Activated naive CD8-positive, alpha-beta T cell treated with anti-CD3 and anti-CD28 coated beads, Interleukin-2, amount 10 ng/mL, durations not matched to agents 7 days and 5 days (primary cell): ENCODE data around the gene HGS. TPM values are rescaled to one million over a fixed set of nuclear protein-coding genes. Genes with fewer than 3 reads are reported as not detected.
A peak's percentile ranks its signal among the peaks of the same experiment; 100 is the strongest.
"Not testable (repeated sequence)": the region's sequence is repeated elsewhere in the genome, so short reads cannot be mapped to it uniquely, and the experiment has no call there.

Experiments
- ATAC-seq: fragments of 150-1000 bp; cut with Tn5 transposase; one replicate; pipeline ENCODE4 v1.10.0; 2021; ENCODE audit warnings: low read depth, moderate library complexity
- POLR2A ChIA-PET: fragments of 350-600 bp; sonication (Branson Sonifier 250); formaldehyde crosslinking; loops from one replicate; lab custom pipeline; 2021; ENCODE audit warnings: antibody characterized with exemption; lab: Charles Lee
- DNase-seq: peaks from one replicate; pipeline ENCODE4 v3.0.0; 2021
- H3K27ac Mint-ChIP-seq: one replicate; pipeline ENCODE4 v1.8.0; 2022; ENCODE audit warnings: mild to moderate bottlenecking, mixed read lengths
- H3K27me3 Mint-ChIP-seq: one replicate; pipeline ENCODE4 v1.8.0; 2022; ENCODE audit warnings: mild to moderate bottlenecking, moderate library complexity, mixed read lengths
- H3K36me3 Mint-ChIP-seq: one replicate; pipeline ENCODE4 v1.8.0; 2021; ENCODE audit warnings: mild to moderate bottlenecking, mixed read lengths
- H3K4me1 Mint-ChIP-seq: one replicate; pipeline ENCODE4 v1.8.0; 2021; ENCODE audit warnings: mixed read lengths
- H3K4me3 Mint-ChIP-seq: one replicate; pipeline ENCODE4 v1.8.0; 2022; ENCODE audit warnings: mild to moderate bottlenecking, moderate library complexity, mixed read lengths
- H3K9me3 Mint-ChIP-seq: one replicate; pipeline ENCODE4 v1.8.0; 2021; ENCODE audit warnings: mixed read lengths
- total RNA-seq, 2 experiments: library from RNA; stranded (reverse); gene quantifications; one replicate each; pipeline ENCODE4 v1.2.3, GENCODE V29; 2021

The HGS gene
- total RNA-seq, 2 experiments from 2014 or later = 152 to 164 TPM

GRCh38 chr17:81665205-81666091 is 18.4 kb upstream of the HGS start:
- H3K27ac Mint-ChIP-seq = peak overlapping the region; percentile 98
- H3K4me1 Mint-ChIP-seq = peaks cover 43% of the 10 kb centered on the region
- H3K36me3 Mint-ChIP-seq = peaks cover 15% of the 10 kb centered on the region
- ATAC-seq = peak; percentile 27
- peak; percentile 64 for DNase-seq
- POLR2A ChIA-PET = interaction anchor here (0.6 to 4.2 kb wide), 12 partner anchors 8 to 113 kb away, joined by 3 to 54 read pairs (median 6); partner anchors contain the start of genes ARL16, FAAP100, HGS and MRPL12
- no peaks in the 10 kb centered on the region for H3K9me3 Mint-ChIP-seq
- peak overlapping the region; percentile 90 for H3K4me3 Mint-ChIP-seq
- no peaks in the 10 kb centered on the region for H3K27me3 Mint-ChIP-seq

DNA sequence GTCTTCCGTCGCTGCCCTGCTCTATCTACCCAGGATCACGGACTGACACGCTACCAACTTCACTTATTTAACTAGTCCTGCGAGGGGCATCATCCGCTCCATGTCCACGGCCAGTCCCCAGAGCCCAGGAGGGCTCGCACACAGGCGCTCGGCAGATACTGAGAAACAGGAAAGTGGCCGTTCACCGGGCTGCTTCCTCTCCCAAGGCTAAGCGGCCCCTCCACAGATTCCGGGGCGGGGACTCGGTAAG is 17.8 kb upstream of the HGS start:
- H3K4me1 Mint-ChIP-seq = peaks cover 43% of the 10 kb centered on the region
- DNase-seq = no peak
- peak; percentile 32 for ATAC-seq

GRCh38 chr17:81666342-81667191 is 17.2 kb upstream of the HGS start, which contains the start of the genes CCDC137 and OXLD1:
Gene CCDC137, plus strand, starts transcription at chr17:81666737. Its CDS starts 30 bp downstream, at chr17:81666767.
Gene OXLD1, minus strand, starts transcription at chr17:81666605. Its CDS starts 28 bp downstream, at chr17:81666577.
- Mint-ChIP-seq H3K27me3 (no peaks in the 10 kb centered on the region), H3K4me3 (peak within 1 kb of the TSS; percentile 90), H3K4me1 (peaks cover 43% of the 10 kb centered on the region), H3K36me3 (peaks cover 18% of the 10 kb centered on the region), H3K9me3 (no peaks in the 10 kb centered on the region), H3K27ac (peak within 1 kb of the TSS; percentile 98)
- DNase-seq (peak; percentile 93), ATAC-seq (peak; percentile 89)
- POLR2A ChIA-PET = interaction anchor here (0.6 to 4.2 kb wide), 9 partner anchors 9 to 115 kb away, joined by 3 to 54 read pairs (median 6); partner anchors contain the start of genes ARL16, FAAP100, HGS and MRPL12

More for the DNA sequence above, 17.8 kb upstream of the HGS start:
- peak overlapping the region; percentile 98 for H3K27ac Mint-ChIP-seq
- no peaks in the 10 kb centered on the region for H3K9me3 Mint-ChIP-seq
- H3K36me3 Mint-ChIP-seq = peaks cover 15% of the 10 kb centered on the region
- POLR2A ChIA-PET = interaction anchor here (0.6 to 4.2 kb wide), 10 partner anchors 9 to 114 kb away, joined by 3 to 54 read pairs (median 9); partner anchors contain the start of genes ARL16, FAAP100, HGS and MRPL12
- peak overlapping the region; percentile 90 for H3K4me3 Mint-ChIP-seq
- no peaks in the 10 kb centered on the region for H3K27me3 Mint-ChIP-seq

DNA sequence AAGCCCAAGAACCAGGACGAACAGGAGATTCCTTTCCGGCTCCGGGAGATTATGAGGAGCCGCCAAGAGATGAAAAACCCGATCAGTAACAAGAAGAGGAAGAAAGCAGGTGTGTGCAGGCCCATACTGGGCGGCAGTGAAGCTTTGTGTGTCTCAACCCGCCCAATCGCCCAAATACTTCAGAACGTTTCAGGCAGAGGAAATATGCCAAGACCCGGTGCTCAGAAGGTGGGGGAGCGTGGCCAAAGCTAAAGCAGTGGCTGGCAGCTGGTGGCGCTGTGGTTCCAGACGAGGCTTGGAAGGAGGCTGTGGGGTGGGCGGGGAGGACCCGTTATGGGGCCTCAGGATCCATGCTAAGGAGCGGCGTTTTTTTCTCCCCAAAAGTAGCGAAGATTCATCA is 16.1 kb upstream of the HGS start:
- H3K4me3 Mint-ChIP-seq = peak overlapping the region; percentile 90
- DNase-seq (no peak), ATAC-seq (no peak)
- POLR2A ChIA-PET = interaction anchor here (0.7 to 4.2 kb wide), 4 partner anchors 16 to 35 kb away, joined by 4 to 54 read pairs (median 6); partner anchors contain the start of genes ARL16, HGS, MRPL12 and NPLOC4
- no peaks in the 10 kb centered on the region for H3K9me3 Mint-ChIP-seq
- peaks cover 18% of the 10 kb centered on the region for H3K36me3 Mint-ChIP-seq
- H3K27ac Mint-ChIP-seq = peak overlapping the region; percentile 56
- peaks cover 37% of the 10 kb centered on the region for H3K4me1 Mint-ChIP-seq
- no peaks in the 10 kb centered on the region for H3K27me3 Mint-ChIP-seq

DNA sequence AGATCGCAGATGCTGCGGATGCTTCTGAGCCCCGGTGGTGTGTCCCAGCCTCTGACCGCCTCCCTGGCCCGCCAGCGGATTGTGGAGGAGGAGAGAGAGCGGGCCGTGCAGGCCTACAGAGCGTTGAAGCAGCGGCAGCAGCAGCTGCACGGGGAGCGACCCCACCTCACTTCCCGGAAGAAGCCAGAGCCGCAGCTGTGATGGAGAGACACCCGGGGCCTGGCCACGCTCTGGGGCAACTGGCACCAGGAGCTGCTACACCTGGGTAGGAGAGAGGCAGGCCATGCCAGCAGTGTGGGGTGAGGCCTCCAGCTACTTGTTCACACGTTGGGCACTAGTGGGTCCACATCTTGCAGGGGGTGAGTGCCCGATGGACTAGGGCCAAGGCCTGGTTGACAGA is 11.3 kb upstream of the HGS start:
- H3K4me1 Mint-ChIP-seq = peaks cover 14% of the 10 kb centered on the region
- peaks cover 13% of the 10 kb centered on the region for H3K36me3 Mint-ChIP-seq
- no peak for ATAC-seq
- no peak overlapping the region for H3K4me3 Mint-ChIP-seq
- no peaks in the 10 kb centered on the region for H3K9me3 Mint-ChIP-seq
- POLR2A ChIA-PET = interaction anchor here (1.1 kb wide), 1 partner anchor 11 kb away, joined by 3 read pairs; the partner anchor contains the start of genes ARL16 and HGS
- H3K27me3 Mint-ChIP-seq = no peaks in the 10 kb centered on the region
- no peak overlapping the region for H3K27ac Mint-ChIP-seq
- DNase-seq = no peak

GRCh38 chr17:81672954-81673353 is 10.9 kb upstream of the HGS start:
- H3K27me3 Mint-ChIP-seq = no peaks in the 10 kb centered on the region
- H3K27ac Mint-ChIP-seq = no peak overlapping the region
- DNase-seq (no peak), ATAC-seq (no peak)
- H3K36me3 Mint-ChIP-seq = peaks cover 10% of the 10 kb centered on the region
- peaks cover 10% of the 10 kb centered on the region for H3K4me1 Mint-ChIP-seq
- POLR2A ChIA-PET = interaction anchor here (1.1 kb wide), 1 partner anchor 11 kb away, joined by 3 read pairs; the partner anchor contains the start of genes ARL16 and HGS
- no peak overlapping the region for H3K4me3 Mint-ChIP-seq
- H3K9me3 Mint-ChIP-seq = no peaks in the 10 kb centered on the region

- H3K27ac Mint-ChIP-seq = no peak overlapping the region
- H3K27me3 Mint-ChIP-seq = no peaks in the 10 kb centered on the region
- peaks cover 7% of the 10 kb centered on the region for H3K36me3 Mint-ChIP-seq
- no peaks in the 10 kb centered on the region for H3K9me3 Mint-ChIP-seq
- DNase-seq = no peak
- POLR2A ChIA-PET = interaction anchor here (2.8 kb wide), 1 partner anchor 9 kb away, joined by 9 read pairs; the partner anchor contains the start of genes ARL16 and HGS
- peaks cover 3% of the 10 kb centered on the region for H3K4me1 Mint-ChIP-seq
- ATAC-seq = no peak
- H3K4me3 Mint-ChIP-seq = no peak overlapping the region
These were observed 10.1 kb upstream of the HGS start for GRCh38 chr17:81673561-81674258.

- ATAC-seq, H3K36me3 Mint-ChIP-seq, DNase-seq, H3K27ac Mint-ChIP-seq, H3K27me3 Mint-ChIP-seq, H3K4me3 Mint-ChIP-seq, H3K4me1 Mint-ChIP-seq, H3K9me3 Mint-ChIP-seq: not testable (repeated sequence)
- POLR2A ChIA-PET = interaction anchor here (0.6 to 2.8 kb wide), 3 partner anchors 7 to 27 kb away, joined by 3 to 9 read pairs (median 4); partner anchors contain the start of genes ARL16 and HGS
These were observed 8.1 kb upstream of the HGS start for GRCh38 chr17:81675515-81676221.

- Mint-ChIP-seq H3K27me3 (no peaks in the 10 kb centered on the region), H3K27ac (no peak overlapping the region), H3K4me3 (no peak overlapping the region), H3K4me1 (peaks cover 2% of the 10 kb centered on the region), H3K9me3 (no peaks in the 10 kb centered on the region), H3K36me3 (peaks cover 3% of the 10 kb centered on the region)
- no peak for ATAC-seq
- POLR2A ChIA-PET = interaction anchor here (0.6 to 0.8 kb wide), 2 partner anchors 35 to 1101 kb away, joined by 3 to 4 read pairs; no protein-coding TSS in a partner anchor
- no peak for DNase-seq
These were observed 6.9 kb upstream of the HGS start for GRCh38 chr17:81676906-81677305.

DNA sequence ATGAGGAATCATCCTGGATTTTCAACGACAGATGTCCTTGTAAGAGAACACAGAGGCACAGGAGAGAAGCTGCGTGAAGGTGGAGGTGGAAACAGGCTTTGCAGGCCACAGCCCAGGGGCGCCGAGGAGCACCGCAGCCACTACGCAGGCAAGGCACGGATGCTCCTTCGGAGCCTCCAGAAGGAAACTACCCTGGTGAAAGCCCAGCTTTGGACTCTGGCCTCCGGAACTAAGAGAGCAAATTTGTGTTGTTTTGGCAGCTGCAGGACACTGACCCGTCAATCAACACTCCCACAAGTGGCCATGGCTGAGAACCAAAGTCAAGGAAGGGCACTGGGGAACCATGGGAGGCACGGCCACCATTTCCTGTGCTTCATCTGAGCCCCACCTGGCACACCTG is 3.7 kb upstream of the HGS start:
- Mint-ChIP-seq H3K9me3 (no peaks in the 10 kb centered on the region), H3K27ac (no peak overlapping the region), H3K4me3 (no peak overlapping the region), H3K36me3 (peaks cover 1% of the 10 kb centered on the region), H3K27me3 (no peaks in the 10 kb centered on the region), H3K4me1 (peaks cover 16% of the 10 kb centered on the region)
- ATAC-seq (no peak), DNase-seq (no peak)
- POLR2A ChIA-PET = interaction anchor here (0.7 to 1.4 kb wide), 5 partner anchors 10 to 59 kb away, joined by 3 to 4 read pairs (median 3); partner anchors contain the start of genes CCDC137, MRPL12 and OXLD1

DNA sequence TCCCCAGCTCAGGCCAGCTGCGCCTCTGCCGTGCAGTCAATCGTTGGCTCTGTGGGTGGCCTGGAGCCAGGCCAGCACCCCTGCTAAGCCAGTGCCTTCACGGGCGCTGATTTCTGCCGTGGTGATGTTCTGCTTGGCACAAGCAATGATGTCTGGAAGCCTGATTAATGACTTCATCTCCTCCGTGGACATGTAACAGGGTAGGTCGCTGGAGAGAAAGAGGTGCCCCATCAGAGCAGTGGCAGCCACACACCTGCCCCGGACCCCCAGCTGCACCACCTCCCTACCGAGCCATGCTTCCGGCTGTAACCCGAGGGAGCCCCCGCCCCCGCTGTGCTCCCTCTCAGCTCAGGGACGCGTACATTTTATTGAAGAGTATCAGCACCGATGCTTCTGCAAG is 2.1 kb upstream of the HGS start:
- Mint-ChIP-seq H3K4me1 (peaks cover 22% of the 10 kb centered on the region), H3K36me3 (peaks cover 5% of the 10 kb centered on the region), H3K27me3 (no peaks in the 10 kb centered on the region), H3K4me3 (no peak overlapping the region), H3K27ac (no peak overlapping the region), H3K9me3 (no peaks in the 10 kb centered on the region)
- POLR2A ChIA-PET = interaction anchor here (3.7 to 4.5 kb wide), 2 partner anchors 15 to 21 kb away, joined by 54 to 69 read pairs; partner anchors contain the start of genes CCDC137, MRPL12 and OXLD1
- ATAC-seq = no peak
- DNase-seq = no peak
